Chondrocyte (in vitro differentiated cells): ENCODE data around the gene OTUD5. TPM values are rescaled to one million over a fixed set of nuclear protein-coding genes. Genes with fewer than 3 reads are reported as not detected.

Source experiments
- DNase-seq: peaks from one replicate; pipeline ENCODE4 v3.0.0; 2021; ENCODE audit warnings: mixed read lengths, low spot score
- H3K27ac Mint-ChIP-seq: one replicate; pipeline ENCODE4 v1.8.0; 2021; ENCODE audit warnings: mild to moderate bottlenecking, moderate library complexity, mixed read lengths; ENCODE audit not compliant: unreplicated experiment
- H3K27me3 Mint-ChIP-seq: 2 replicates; pipeline ENCODE4 v1.8.0; 2021; ENCODE audit warnings: low read depth, mixed read lengths
- H3K36me3 Mint-ChIP-seq: 2 replicates; pipeline ENCODE4 v1.8.0; 2021; ENCODE audit warnings: low read depth, mixed read lengths
- H3K4me1 Mint-ChIP-seq: 2 replicates; pipeline ENCODE4 v1.8.0; 2021; ENCODE audit warnings: low read depth, mild to moderate bottlenecking, mixed read lengths
- H3K4me3 Mint-ChIP-seq: one replicate; pipeline ENCODE4 v1.8.0; 2021; ENCODE audit warnings: mild to moderate bottlenecking, moderate library complexity, mixed read lengths; ENCODE audit not compliant: unreplicated experiment
- H3K9me3 Mint-ChIP-seq: 2 replicates; pipeline ENCODE4 v1.8.0; 2021; ENCODE audit warnings: low read depth, mixed read lengths
- CTCF ChIP-seq: fragments of 200-600 bp; sonication (generic); IDR thresholded peaks from 2 replicates; pipeline ENCODE4 v1.5.0; 2021; ENCODE audit warnings: antibody characterized with exemption, mild to moderate bottlenecking, moderate library complexity
- total RNA-seq: library from RNA; stranded (reverse); gene quantifications from 3 replicates; pipeline ENCODE4 v1.2.1, GENCODE V29; 2021

OTUD5 gene
- total RNA-seq, 1 donor from 2014 or later: 47.4 TPM

- Mint-ChIP-seq H3K27ac (peak overlapping the region; percentile 22), H3K36me3 (peaks cover 19% of the 10 kb centered on the region), H3K27me3 (no peaks in the 10 kb centered on the region), H3K4me3 (no peak overlapping the region), H3K9me3 (peaks cover 11% of the 10 kb centered on the region), H3K4me1 (peaks cover 14% of the 10 kb centered on the region)
- no peak for TF ChIP-seq CTCF
- DNase-seq: peak; percentile 19
These were observed 43.2 kb upstream of the OTUD5 start for GRCh38 chrX:49000636-49001035.

- H3K9me3 Mint-ChIP-seq: peaks cover 11% of the 10 kb centered on the region
- DNase-seq: no peak
- no peak for TF ChIP-seq CTCF
- H3K4me3 Mint-ChIP-seq: no peak overlapping the region
- H3K27me3 Mint-ChIP-seq: no peaks in the 10 kb centered on the region
- H3K36me3 Mint-ChIP-seq: peaks cover 19% of the 10 kb centered on the region
- no peak overlapping the region for H3K27ac Mint-ChIP-seq
- H3K4me1 Mint-ChIP-seq: peaks cover 14% of the 10 kb centered on the region
These were observed 41.6 kb upstream of the OTUD5 start for GRCh38 chrX:48999030-48999429.

GRCh38 chrX:48998391-48998790 is 41.0 kb upstream of the OTUD5 start:
- Mint-ChIP-seq H3K27me3 (no peaks in the 10 kb centered on the region), H3K4me3 (no peak overlapping the region), H3K27ac (no peak overlapping the region), H3K36me3 (peaks cover 19% of the 10 kb centered on the region), H3K9me3 (peaks cover 11% of the 10 kb centered on the region), H3K4me1 (peaks cover 14% of the 10 kb centered on the region)
- peak; percentile 26 for DNase-seq
- no peak for TF ChIP-seq CTCF

- peaks cover 14% of the 10 kb centered on the region for H3K4me1 Mint-ChIP-seq
- H3K4me3 Mint-ChIP-seq: no peak overlapping the region
- DNase-seq: no peak
- H3K27ac Mint-ChIP-seq: no peak overlapping the region
- H3K36me3 Mint-ChIP-seq: peaks cover 19% of the 10 kb centered on the region
- no peaks in the 10 kb centered on the region for H3K27me3 Mint-ChIP-seq
- no peak for TF ChIP-seq CTCF
- peaks cover 11% of the 10 kb centered on the region for H3K9me3 Mint-ChIP-seq
These were observed 40.5 kb upstream of the OTUD5 start for GRCh38 chrX:48997865-48998264.

GRCh38 chrX:48997455-48997854 is 40.0 kb upstream of the OTUD5 start:
- DNase-seq: no peak
- TF ChIP-seq CTCF: no peak
- Mint-ChIP-seq H3K36me3 (peaks cover 20% of the 10 kb centered on the region), H3K27ac (no peak overlapping the region), H3K27me3 (no peaks in the 10 kb centered on the region), H3K4me3 (no peak overlapping the region), H3K4me1 (peaks cover 14% of the 10 kb centered on the region), H3K9me3 (peaks cover 11% of the 10 kb centered on the region)
